ENCODE results near the gene CEBPG.

Gene CEBPG

DNA sequence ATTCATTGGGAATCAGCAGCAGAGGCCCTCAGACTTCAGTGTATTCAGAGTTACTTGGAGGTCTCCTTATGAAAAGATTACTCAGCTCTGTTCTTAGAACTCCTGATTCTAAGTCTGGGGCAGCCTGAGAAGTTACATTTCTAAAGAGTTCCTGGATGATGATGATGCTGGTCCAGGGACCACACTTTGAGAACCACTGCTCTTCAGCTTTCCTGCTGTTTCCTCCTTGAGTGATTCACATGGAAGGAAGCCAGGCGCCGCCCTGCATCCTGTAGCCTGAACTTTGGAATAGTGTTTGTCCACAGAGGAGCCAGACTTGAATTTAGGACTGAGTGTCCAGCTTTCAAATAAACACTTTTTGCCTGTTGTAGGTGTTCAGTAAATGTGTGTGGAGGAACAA lies 2.9 kb downstream of the CEBPG start:
- Histone ChIP-seq H3K27me3 (replicated peaks; ENCODE audit: control insufficient read depth, insufficient read depth, low read length) (no peaks in the 10 kb centered on the region), H3K4me3 (replicated peaks; ENCODE audit: low read depth, low read length) (no peak overlapping the region), H3K36me3 (ENCODE audit: control insufficient read depth, insufficient read depth, low read length) (peaks cover 6% of the 10 kb centered on the region)
- TF ChIP-seq CTCF (IDR thresholded peaks at IDR 0.05; ENCODE audit: insufficient read depth, low read length, poor library complexity, severe bottlenecking) = no peak
- DNase-seq (ENCODE audit: extremely low read depth, insufficient read length) = no peak

DNA sequence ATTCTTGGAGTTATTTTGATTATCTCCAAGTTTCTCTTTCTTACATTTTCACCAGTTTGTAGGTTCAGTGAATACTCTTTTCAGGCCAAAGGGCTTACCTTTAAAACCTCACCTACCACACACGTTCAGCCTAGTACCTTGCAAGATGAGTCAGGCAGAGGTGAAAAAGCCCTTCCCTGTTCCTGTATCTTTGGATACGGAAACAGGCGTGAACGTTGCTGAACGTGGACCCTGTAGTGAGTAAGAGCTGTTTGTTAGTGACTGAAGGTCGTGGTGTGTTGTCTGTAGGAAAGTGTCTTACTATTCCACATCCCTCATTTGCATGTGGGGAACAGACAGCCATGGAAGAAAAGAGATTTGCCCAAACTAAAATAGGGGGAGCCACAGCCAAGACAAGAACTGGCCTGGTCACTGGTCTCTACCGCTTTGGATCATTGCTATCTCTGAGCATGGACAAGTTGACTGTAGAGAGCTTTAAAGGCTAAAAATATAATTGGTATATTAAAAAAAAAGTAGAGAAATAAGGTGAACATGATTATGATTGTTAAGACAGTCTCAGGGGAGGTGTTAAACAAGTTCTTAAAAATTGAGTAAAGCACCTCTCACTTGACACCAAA lies 3.5 kb downstream of the CEBPG start:
- Histone ChIP-seq H3K4me3 (replicated peaks; ENCODE audit: low read depth, low read length) (no peak overlapping the region), H3K27me3 (replicated peaks; ENCODE audit: control insufficient read depth, insufficient read depth, low read length) (no peaks in the 10 kb centered on the region), H3K36me3 (ENCODE audit: control insufficient read depth, insufficient read depth, low read length) (peaks cover 6% of the 10 kb centered on the region)
- DNase-seq (ENCODE audit: extremely low read depth, insufficient read length) = no peak
- TF ChIP-seq CTCF (IDR thresholded peaks at IDR 0.05; ENCODE audit: insufficient read depth, low read length, poor library complexity, severe bottlenecking) = no peak

GRCh38 chr19:33377586-33378475 lies 4.3 kb downstream of the CEBPG start:
- TF ChIP-seq CTCF (IDR thresholded peaks at IDR 0.05; ENCODE audit: insufficient read depth, low read length, poor library complexity, severe bottlenecking) = no peak
- no peak for DNase-seq (ENCODE audit: extremely low read depth, insufficient read length)
- Histone ChIP-seq H3K4me3 (replicated peaks; ENCODE audit: low read depth, low read length) (no peak overlapping the region), H3K36me3 (ENCODE audit: control insufficient read depth, insufficient read depth, low read length) (peaks cover 6% of the 10 kb centered on the region), H3K27me3 (replicated peaks; ENCODE audit: control insufficient read depth, insufficient read depth, low read length) (no peaks in the 10 kb centered on the region)

- H3K4me3 ChIP-seq (replicated peaks; ENCODE audit: low read depth, low read length) = no peak overlapping the region
- no peak for DNase-seq (ENCODE audit: extremely low read depth, insufficient read length)
- peaks cover 6% of the 10 kb centered on the region for H3K36me3 ChIP-seq (ENCODE audit: control insufficient read depth, insufficient read depth, low read length)
- no peak for TF ChIP-seq CTCF (IDR thresholded peaks at IDR 0.05; ENCODE audit: insufficient read depth, low read length, poor library complexity, severe bottlenecking)
- no peaks in the 10 kb centered on the region for H3K27me3 ChIP-seq (replicated peaks; ENCODE audit: control insufficient read depth, insufficient read depth, low read length)
Observed at GRCh38 chr19:33379151-33379829, 5.8 kb downstream of the CEBPG start.

DNA sequence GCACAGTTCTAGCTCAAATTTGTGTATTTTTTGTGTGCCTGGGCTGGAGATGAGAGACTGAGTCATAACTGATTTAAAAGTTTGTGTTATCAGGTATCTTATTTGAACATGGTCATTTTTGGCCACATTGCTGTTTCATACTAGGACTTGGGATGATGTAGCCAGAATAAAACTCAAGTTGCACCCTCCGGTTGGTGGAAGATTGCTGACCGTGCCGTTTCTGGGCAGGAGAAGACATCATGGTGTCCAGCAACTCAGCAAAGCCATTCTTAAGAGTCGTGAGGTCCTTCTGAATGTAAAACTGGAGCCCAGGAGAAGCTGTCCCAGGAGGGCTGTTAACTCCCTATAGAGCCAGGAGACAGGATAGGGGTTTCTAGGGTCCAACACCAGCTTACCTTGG lies 7.6 kb downstream of the CEBPG start:
- no peak for DNase-seq (ENCODE audit: extremely low read depth, insufficient read length)
- Histone ChIP-seq H3K36me3 (ENCODE audit: control insufficient read depth, insufficient read depth, low read length) (peaks cover 6% of the 10 kb centered on the region), H3K27me3 (replicated peaks; ENCODE audit: control insufficient read depth, insufficient read depth, low read length) (no peaks in the 10 kb centered on the region), H3K4me3 (replicated peaks; ENCODE audit: low read depth, low read length) (no peak overlapping the region)
- no peak for TF ChIP-seq CTCF (IDR thresholded peaks at IDR 0.05; ENCODE audit: insufficient read depth, low read length, poor library complexity, severe bottlenecking)

Data from GM06990 (cell line).